OCI-LY3 (cell line): ENCODE results near the gene OSBPL2.

Experiments used
- H2AFZ ChIP-seq: fragments of 200-600, 300-600 bp; shearing (Covaris generic); 2 replicates; pipeline ENCODE4 v1.6.0; 2014; ENCODE audit warnings: antibody characterized with exemption, low read depth, low read length
- H3K27ac ChIP-seq: fragments of 200-600, 300-600 bp; sonication (generic); 2 replicates; pipeline ENCODE4 v1.5.1; 2014; ENCODE audit warnings: mild to moderate bottlenecking, low read length, moderate library complexity, mixed read lengths
- H3K27me3 ChIP-seq: fragments of 200-600, 300-600 bp; sonication (generic); 2 replicates; pipeline ENCODE4 v1.6.1; 2014; ENCODE audit warnings: low read depth, low read length, mixed read lengths
- H3K36me3 ChIP-seq: fragments of 200-600, 300-600 bp; sonication (generic); replicated peaks from 2 replicates; pipeline ENCODE3; 2014; ENCODE audit warnings: low read depth, low read length, mixed read lengths
- H3K4me1 ChIP-seq: fragments of 300-600, 200-600 bp; sonication (generic); 2 replicates; pipeline ENCODE4 v1.6.1; 2014; ENCODE audit warnings: low read length, mixed read lengths
- H3K4me2 ChIP-seq: fragments of 200-600, 300-600 bp; sonication (generic); 2 replicates; pipeline ENCODE4 v1.6.1; 2014; ENCODE audit warnings: low read length, mixed read lengths
- H3K4me3 ChIP-seq: fragments of 300-600, 200-600 bp; sonication (generic); 2 replicates; pipeline ENCODE4 v1.5.1; 2014; ENCODE audit warnings: antibody characterized with exemption, mild to moderate bottlenecking, low read length, moderate library complexity
- H3K79me2 ChIP-seq: fragments of 300-600, 200-600 bp; shearing (Covaris generic); 2 replicates; pipeline ENCODE4 v1.6.1; 2014; ENCODE audit warnings: mild to moderate bottlenecking, low read length, mixed read lengths
- H3K9ac ChIP-seq: fragments of 300-600, 200-600 bp; shearing (Covaris generic); 2 replicates; pipeline ENCODE4 v1.6.0; 2014; ENCODE audit warnings: mild to moderate bottlenecking, low read length, moderate library complexity
- H3K9me3 ChIP-seq: fragments of 200-600, 300-600 bp; shearing (Covaris generic); 2 replicates; pipeline ENCODE4 v1.6.1; 2014; ENCODE audit warnings: low read length, mixed read lengths; ENCODE audit not compliant: insufficient read depth
- H4K20me1 ChIP-seq: fragments of 200-600, 300-600 bp; sonication (generic); 2 replicates; pipeline ENCODE4 v1.6.1; 2016; ENCODE audit warnings: low read length, mixed read lengths; ENCODE audit not compliant: insufficient read depth
- EZH2phosphoT487 ChIP-seq: fragments of 200-600 bp; shearing (Covaris generic); IDR thresholded peaks from 2 replicates; pipeline ENCODE4 v1.6.1; 2018; ENCODE audit warnings: antibody characterized with exemption, mixed run types, low read depth
- TF ChIP-seq, protein P1 (sequence below): fragments of 200-600, 300-600 bp; sonication (generic); IDR thresholded peaks from 2 replicates; pipeline ENCODE4 v1.5.1; 2014; ENCODE audit warnings: antibody characterized with exemption, low read length, low read depth

Gene OSBPL2

DNA sequence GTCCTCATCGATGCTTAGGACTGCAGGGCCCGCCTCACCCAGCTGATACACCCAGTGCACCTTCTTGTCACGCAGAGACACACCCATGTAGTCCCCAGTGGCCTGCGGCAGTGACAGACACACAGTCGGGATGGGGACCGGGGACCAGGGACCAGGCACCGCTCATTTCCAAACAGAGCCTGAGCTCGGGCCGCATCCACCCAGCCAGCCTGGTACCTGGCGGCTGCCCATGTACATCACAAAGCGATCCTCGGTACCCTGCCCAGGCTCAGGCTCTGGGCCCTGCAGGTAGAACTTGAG lies 76.0 kb downstream of the OSBPL2 start:
- no peaks in the 10 kb centered on the region for H3K4me1 ChIP-seq
- no peak overlapping the region for H3K4me3 ChIP-seq
- TF ChIP-seq EZH2phosphoT487: no peak
- TF ChIP-seq, protein P1, sequence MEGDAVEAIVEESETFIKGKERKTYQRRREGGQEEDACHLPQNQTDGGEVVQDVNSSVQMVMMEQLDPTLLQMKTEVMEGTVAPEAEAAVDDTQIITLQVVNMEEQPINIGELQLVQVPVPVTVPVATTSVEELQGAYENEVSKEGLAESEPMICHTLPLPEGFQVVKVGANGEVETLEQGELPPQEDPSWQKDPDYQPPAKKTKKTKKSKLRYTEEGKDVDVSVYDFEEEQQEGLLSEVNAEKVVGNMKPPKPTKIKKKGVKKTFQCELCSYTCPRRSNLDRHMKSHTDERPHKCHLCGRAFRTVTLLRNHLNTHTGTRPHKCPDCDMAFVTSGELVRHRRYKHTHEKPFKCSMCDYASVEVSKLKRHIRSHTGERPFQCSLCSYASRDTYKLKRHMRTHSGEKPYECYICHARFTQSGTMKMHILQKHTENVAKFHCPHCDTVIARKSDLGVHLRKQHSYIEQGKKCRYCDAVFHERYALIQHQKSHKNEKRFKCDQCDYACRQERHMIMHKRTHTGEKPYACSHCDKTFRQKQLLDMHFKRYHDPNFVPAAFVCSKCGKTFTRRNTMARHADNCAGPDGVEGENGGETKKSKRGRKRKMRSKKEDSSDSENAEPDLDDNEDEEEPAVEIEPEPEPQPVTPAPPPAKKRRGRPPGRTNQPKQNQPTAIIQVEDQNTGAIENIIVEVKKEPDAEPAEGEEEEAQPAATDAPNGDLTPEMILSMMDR: no peak
- no peaks in the 10 kb centered on the region for H4K20me1 ChIP-seq
- H3K27ac ChIP-seq: no peak overlapping the region
- no peaks in the 10 kb centered on the region for H3K9me3 ChIP-seq
- no peak overlapping the region for H2AFZ ChIP-seq
- no peaks in the 10 kb centered on the region for H3K27me3 ChIP-seq
- no peak overlapping the region for H3K9ac ChIP-seq
- H3K4me2 ChIP-seq: no peak overlapping the region
- H3K36me3 ChIP-seq: peaks cover 7% of the 10 kb centered on the region
- no peaks in the 10 kb centered on the region for H3K79me2 ChIP-seq

DNA sequence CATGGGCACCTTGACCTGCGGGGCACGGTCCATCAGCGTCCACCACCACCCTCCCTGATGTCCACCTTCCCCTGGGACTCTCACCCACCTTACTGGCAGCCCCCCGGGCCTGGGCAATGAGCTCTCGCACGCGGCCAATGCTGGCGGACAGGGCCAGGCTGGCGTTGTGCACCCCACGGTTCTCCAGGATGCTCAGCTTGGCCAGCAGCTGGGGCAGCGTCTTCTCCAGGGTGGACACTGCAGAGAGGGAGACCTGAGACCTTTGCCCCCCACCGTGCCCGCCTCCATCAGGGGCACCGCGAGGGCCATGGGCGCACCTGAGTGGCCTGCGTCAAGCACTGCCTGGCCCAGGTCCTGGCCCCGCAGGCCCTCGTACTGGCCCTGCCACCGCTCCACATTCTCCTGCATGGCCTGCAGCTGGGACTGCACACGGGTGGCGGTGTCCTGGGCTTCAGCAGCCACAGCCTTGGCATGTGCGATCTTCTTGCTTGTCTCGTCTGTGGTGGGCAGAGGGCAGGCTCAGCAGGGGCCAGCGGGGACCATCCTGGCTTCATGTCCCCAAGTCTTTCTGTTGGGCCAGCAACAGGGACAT lies 76.5 kb downstream of the OSBPL2 start:
- H3K4me1 ChIP-seq: no peaks in the 10 kb centered on the region
- no peak overlapping the region for H3K27ac ChIP-seq
- H3K9me3 ChIP-seq: no peaks in the 10 kb centered on the region
- peaks cover 7% of the 10 kb centered on the region for H3K36me3 ChIP-seq
- no peak overlapping the region for H2AFZ ChIP-seq
- no peak overlapping the region for H3K4me2 ChIP-seq
- H3K79me2 ChIP-seq: no peaks in the 10 kb centered on the region
- H4K20me1 ChIP-seq: no peaks in the 10 kb centered on the region
- no peaks in the 10 kb centered on the region for H3K27me3 ChIP-seq
- TF ChIP-seq EZH2phosphoT487: no peak
- TF ChIP-seq, protein P1: no peak
- no peak overlapping the region for H3K4me3 ChIP-seq
- no peak overlapping the region for H3K9ac ChIP-seq

DNA sequence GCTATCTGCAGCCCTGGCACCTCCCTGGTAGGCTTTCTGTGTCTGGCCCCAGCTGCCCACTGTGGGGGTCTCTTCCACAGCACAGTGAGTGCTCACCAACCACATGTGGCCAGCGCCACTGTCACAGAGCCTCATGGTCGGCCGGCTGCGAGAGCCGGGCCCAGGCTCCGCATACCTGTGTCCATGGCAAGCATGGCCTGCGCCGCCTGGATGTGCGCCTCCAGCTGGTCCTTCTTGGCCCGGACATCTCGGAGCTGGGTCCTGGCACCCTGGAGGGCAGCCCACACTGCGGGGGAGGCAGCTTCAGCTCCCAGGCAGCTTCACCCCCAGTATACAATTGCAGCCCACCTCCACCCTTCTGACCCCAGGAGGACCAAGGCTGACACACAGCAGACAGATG lies 77.5 kb downstream of the OSBPL2 start:
- Histone ChIP-seq H2AFZ (no peak overlapping the region), H3K4me2 (no peak overlapping the region), H3K27ac (no peak overlapping the region), H3K9ac (no peak overlapping the region), H3K79me2 (no peaks in the 10 kb centered on the region), H3K36me3 (peaks cover 7% of the 10 kb centered on the region), H3K27me3 (no peaks in the 10 kb centered on the region), H3K4me1 (no peaks in the 10 kb centered on the region), H3K9me3 (no peaks in the 10 kb centered on the region), H3K4me3 (no peak overlapping the region), H4K20me1 (no peaks in the 10 kb centered on the region)
- TF ChIP-seq EZH2phosphoT487: no peak
- TF ChIP-seq, protein P1: no peak

DNA sequence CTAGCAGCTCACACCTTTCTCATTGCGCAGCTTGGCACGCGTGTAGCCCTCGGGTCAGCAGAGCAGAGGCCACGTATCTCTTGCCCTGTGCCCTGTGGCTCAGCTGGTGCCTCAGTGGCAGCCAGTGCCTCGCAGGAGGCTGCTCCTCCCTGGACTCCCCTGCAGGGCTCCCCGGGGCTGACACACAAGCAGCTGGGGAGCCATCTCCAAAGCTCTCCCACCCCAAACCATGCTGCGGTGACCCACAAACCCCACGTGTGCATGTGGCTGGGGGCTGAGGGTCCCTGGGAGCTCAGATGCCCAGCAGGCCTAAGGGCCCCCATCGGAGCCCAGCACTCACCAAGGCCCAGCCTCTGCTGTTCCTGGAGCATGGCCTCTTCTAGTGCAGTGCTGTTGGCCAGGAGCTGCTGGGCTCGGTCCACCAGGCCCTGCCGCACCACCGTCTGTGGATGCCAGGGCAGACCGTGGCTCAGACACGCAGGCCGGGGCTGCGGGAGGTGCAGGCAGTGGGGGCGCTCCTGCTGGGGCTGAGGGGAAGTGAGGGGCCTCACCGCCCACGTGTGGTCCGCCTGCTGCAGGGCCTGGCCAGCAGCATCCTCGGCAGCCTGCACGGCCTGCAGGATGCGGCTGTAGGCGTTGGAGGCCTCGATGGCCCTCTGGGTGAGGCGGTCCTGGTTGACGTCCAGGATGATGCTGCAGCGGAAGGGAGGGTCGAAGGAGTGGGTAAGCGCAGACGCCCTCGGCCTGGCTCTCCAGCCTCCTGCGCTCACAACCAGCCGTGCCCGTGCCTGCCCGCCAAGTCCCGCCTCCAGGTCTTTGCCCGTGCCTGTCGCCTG lies 78.2 kb downstream of the OSBPL2 start:
- no peaks in the 10 kb centered on the region for H3K9me3 ChIP-seq
- no peaks in the 10 kb centered on the region for H4K20me1 ChIP-seq
- no peak overlapping the region for H3K27ac ChIP-seq
- peaks cover 7% of the 10 kb centered on the region for H3K36me3 ChIP-seq
- no peaks in the 10 kb centered on the region for H3K4me1 ChIP-seq
- no peaks in the 10 kb centered on the region for H3K27me3 ChIP-seq
- no peak overlapping the region for H3K9ac ChIP-seq
- H3K79me2 ChIP-seq: no peaks in the 10 kb centered on the region
- H3K4me2 ChIP-seq: no peak overlapping the region
- no peak overlapping the region for H2AFZ ChIP-seq
- no peak for TF ChIP-seq EZH2phosphoT487
- TF ChIP-seq, protein P1: no peak
- H3K4me3 ChIP-seq: no peak overlapping the region
